ENCODE measurements around the gene PGP.

The PGP gene

DNA sequence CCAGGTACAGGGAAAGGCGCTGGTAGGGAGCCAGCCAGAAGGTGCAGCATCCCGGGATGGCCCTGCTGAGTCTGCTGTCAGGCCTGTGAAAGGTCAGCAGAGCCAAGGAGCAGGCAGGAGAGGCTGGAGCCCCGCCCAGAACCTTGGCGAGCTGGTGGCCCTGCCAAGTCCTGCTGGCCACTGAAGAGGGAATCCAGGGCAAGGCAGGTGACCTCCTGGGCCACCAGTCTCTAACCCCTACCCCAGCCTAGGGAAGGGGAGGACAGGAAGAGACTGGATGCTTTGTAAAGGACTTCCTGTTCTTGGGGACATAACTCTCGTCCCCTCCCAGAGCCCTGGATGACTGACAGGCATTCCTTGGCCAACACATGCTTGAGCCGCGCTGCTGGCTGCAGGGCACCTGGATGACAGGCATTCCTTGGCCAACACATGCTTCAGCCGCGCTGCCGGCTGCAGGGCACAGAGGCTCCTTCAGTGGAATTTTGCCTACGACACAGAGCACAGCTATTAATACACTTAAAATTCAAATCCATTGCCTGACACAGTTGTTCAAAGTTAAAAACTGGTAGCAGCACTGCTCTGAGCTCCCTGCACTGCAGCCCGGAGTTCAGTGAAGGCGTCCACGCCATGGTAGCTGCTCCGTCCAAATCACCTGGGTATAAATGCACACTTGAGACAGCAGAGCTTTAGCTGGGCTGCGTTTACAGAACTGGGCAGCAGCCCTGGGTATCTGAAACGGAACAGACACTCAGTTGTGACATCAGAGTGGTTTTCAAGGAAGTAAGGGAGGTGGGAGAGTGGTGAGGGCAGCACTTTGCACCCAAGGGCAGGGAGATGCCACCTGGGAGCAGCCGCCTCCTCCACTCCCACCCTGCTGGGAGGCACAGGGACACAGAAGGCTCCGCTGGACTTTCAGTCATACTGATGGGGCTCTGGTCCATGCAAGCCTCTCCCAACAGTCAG is 2.0 kb downstream of the PGP start:
- H3K4me1 Mint-ChIP-seq (ENCODE audit: low read depth) = peaks cover 18% of the 10 kb centered on the region
- no peaks in the 10 kb centered on the region for H3K27me3 Mint-ChIP-seq (ENCODE audit: low read depth)
- H3K27ac Mint-ChIP-seq = peak overlapping the region; percentile 31
- no peaks in the 10 kb centered on the region for H3K9me3 Mint-ChIP-seq
- H3K4me3 Mint-ChIP-seq = peak overlapping the region; percentile 78
- H3K36me3 Mint-ChIP-seq (ENCODE audit: low read depth) = peaks cover 4% of the 10 kb centered on the region

DNA sequence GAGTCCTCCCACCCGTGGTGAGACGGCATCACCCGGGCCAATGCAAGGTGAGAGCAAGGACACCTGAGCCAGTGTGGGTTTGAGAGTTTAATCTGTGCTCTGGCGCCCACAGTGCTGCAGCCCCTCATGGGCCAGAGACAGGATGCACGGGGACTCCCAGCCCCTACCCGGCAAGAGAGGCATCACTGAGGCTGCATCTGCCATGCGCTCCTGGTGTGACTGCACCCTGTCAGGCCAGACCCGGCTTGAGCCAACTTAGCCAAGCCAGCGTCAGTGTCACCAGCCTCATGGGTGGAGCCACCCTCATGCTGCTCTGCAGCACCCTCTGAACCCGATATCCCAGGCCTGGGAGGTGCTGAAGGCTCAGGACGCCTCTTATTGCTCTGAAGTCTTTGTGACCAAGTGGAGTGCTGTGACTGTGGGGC is 2.7 kb downstream of the PGP start:
- peaks cover 8% of the 10 kb centered on the region for H3K36me3 Mint-ChIP-seq (ENCODE audit: low read depth)
- peak overlapping the region; percentile 31 for H3K27ac Mint-ChIP-seq
- H3K4me3 Mint-ChIP-seq = peak overlapping the region; percentile 57
- H3K27me3 Mint-ChIP-seq (ENCODE audit: low read depth) = no peaks in the 10 kb centered on the region
- no peaks in the 10 kb centered on the region for H3K9me3 Mint-ChIP-seq
- peaks cover 22% of the 10 kb centered on the region for H3K4me1 Mint-ChIP-seq (ENCODE audit: low read depth)

DNA sequence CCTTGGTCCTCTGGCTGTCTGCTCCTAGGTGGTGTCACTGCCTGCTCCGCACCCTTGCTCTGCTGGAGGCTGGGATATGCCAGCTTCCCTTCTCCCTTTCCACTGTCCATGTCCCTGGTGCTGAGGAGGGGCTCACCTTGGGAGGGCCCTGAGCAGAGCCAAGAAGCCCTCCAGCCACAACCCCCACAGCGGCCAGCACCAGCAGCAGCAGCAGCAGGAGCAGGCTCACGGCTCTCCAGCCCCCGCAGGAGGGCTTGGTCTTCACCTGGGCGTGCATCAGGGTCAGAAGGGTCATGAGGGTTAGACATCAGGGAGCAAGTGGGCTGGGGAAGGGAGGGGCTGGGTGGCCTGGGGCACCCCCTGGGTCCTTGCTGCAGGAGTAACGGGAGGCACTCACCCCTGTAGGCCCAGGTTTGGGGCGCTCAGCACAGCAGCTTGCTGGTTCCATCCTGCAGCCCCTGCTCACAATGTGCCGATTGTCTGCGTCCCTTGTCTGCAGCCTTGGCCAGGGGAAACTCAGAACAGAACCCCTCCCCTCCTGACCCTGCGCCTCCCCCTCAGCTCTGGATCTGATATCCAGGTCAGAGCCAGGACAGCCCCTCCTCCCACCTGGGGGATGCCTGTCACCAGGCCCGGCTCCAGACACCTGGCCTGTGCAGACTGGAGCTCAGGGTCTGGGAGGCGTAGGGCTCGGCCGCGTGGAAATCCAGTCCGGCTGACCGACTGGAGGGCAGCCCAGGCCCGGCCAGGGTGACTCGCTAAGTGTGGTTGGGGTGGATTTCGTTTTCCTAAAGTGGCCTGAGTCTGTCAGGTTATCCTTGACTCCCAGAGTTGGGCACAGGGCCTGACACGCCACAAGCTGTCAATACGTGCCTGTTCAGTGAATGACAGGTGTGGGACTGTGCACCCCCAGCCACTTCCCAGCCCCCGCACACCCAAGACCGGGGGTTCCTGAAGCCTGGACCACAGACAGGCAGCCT is 4.0 kb downstream of the PGP start, which contains the start of gene BRICD5:
Gene BRICD5, minus strand, starts transcription at position 478 of the 980 bp plus-strand sequence. Its CDS starts 30 bp downstream, at position 448.
- no peak within 1 kb of the TSS for H3K4me3 Mint-ChIP-seq
- H3K27ac Mint-ChIP-seq = no peak within 1 kb of the TSS
- peaks cover 24% of the 10 kb centered on the region for H3K4me1 Mint-ChIP-seq (ENCODE audit: low read depth)
- H3K9me3 Mint-ChIP-seq = no peaks in the 10 kb centered on the region
- H3K27me3 Mint-ChIP-seq (ENCODE audit: low read depth) = no peaks in the 10 kb centered on the region
- H3K36me3 Mint-ChIP-seq (ENCODE audit: low read depth) = peaks cover 8% of the 10 kb centered on the region

DNA sequence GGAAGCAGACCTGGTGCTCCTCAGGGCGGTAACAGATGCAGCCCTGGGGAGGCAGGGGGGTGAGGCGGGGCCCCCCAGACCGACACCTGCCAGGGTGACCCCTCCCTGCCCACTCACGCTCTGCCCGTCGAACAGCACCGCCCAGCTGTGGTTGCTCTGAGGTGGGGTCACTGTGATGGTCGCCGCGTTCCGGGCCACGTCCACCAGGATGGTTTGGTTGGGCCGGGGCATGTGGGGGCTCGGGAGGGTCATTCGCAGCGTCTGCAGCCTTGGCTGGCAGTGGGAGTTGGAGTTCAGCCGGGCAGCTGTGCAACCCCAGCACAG is 4.7 kb downstream of the PGP start:
- H3K27ac Mint-ChIP-seq = no peak overlapping the region
- no peak overlapping the region for H3K4me3 Mint-ChIP-seq
- no peaks in the 10 kb centered on the region for H3K27me3 Mint-ChIP-seq (ENCODE audit: low read depth)
- H3K4me1 Mint-ChIP-seq (ENCODE audit: low read depth) = peaks cover 24% of the 10 kb centered on the region
- peaks cover 8% of the 10 kb centered on the region for H3K36me3 Mint-ChIP-seq (ENCODE audit: low read depth)
- H3K9me3 Mint-ChIP-seq = no peaks in the 10 kb centered on the region

DNA sequence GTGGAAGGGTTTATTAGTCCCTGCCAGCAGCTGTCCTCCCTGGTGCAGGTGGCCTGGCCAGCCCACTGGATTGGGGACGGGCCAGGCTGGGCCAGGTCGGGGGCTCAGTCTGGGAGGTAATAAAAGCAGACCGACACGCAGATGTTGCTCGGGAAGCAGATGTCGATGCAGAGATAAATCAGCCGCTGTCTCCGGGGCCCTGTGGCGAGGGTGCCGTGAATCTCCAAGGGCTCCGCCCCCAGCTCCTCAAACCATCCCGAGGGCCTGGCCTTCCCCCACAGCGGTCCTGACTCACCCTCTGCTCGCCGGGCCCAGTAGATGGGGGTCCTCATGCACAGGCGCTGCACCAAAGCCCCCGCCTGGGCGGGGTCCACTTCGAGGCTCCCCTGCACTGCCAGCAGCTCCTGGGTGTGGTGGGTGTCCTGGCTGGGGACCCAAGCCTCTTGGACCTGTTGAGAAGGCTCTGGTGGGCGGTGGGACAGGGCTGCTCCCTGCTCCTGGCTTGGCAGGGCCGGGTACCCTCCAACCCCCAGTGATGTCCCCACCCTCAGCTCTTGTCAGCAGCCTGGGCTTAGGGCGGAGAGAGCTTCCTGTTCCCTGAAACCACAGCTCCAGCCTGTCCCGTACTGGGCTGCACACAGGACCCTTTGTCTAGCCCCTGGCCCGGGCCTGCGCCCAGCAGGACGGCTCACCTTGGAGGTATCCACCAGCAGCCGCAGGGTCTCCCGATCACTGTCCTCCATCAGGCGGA is 5.2 kb downstream of the PGP start:
- Mint-ChIP-seq H3K4me3 (no peak overlapping the region), H3K27ac (no peak overlapping the region), H3K4me1 (ENCODE audit: low read depth) (peaks cover 27% of the 10 kb centered on the region), H3K36me3 (ENCODE audit: low read depth) (peaks cover 8% of the 10 kb centered on the region), H3K27me3 (ENCODE audit: low read depth) (no peaks in the 10 kb centered on the region), H3K9me3 (no peaks in the 10 kb centered on the region)

DNA sequence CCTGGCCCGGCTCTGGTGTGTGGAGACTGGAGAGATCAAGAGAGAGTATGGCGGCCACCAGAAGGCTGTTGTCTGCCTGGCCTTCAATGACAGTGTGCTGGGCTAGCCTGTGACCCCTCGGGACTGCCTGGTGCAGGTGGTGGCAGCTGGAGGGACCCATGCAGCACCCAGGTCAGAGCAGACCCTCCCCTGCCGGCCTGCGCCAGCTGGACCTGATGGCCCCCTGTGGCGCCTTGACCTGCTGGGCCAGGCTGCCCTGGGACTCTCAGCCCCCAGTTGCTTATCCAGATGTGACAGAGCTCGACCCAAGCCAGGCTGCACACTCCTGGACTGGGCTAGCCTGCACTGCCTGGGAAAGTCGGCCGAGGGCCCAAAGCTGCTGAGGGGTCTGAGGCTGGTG is 5.9 kb downstream of the PGP start:
- Mint-ChIP-seq H3K4me3 (no peak overlapping the region), H3K9me3 (no peaks in the 10 kb centered on the region), H3K4me1 (ENCODE audit: low read depth) (peaks cover 28% of the 10 kb centered on the region), H3K27ac (no peak overlapping the region), H3K36me3 (ENCODE audit: low read depth) (peaks cover 8% of the 10 kb centered on the region), H3K27me3 (ENCODE audit: low read depth) (no peaks in the 10 kb centered on the region)

DNA sequence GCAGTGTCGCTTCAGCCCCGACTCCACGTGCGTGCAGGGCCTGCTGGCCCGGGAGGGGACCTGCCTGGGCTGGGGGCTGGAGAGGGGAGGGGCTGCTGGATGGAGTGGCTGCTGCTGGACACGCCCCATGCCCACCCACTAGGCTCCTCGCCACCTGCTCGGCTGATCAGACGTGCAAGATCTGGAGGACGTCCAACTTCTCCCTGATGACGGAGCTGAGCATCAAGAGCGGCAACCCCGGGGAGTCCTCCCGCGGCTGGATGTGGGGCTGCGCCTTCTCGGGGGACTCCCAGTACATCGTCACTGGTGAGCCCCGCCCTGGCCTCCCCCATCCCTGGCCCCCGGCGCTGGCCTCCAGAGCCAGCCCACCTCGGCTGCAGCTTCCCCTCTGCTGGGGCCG is 6.3 kb downstream of the PGP start:
- H3K4me1 Mint-ChIP-seq (ENCODE audit: low read depth) = peaks cover 24% of the 10 kb centered on the region
- H3K27me3 Mint-ChIP-seq (ENCODE audit: low read depth) = no peaks in the 10 kb centered on the region

DNA sequence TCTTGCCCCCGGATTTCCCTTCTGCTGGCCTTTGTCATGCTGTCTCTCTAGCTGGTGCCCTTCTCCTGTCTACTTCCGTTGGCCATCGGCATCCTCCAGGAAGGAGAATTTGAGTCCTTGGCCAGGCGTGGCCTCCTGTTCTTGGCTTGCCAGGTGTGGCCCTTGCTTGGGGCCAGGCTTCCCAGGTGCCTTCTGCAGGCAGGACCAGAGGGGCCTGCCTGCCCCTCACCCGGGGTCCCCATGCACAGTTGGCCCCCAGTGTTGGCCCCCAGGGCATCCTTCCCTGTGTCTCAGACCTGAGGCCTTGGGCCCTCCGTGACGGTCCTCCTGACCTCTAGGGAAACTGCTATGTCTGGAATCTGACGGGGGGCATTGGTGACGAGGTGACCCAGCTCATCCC is 6.8 kb downstream of the PGP start:
- H3K4me1 Mint-ChIP-seq (ENCODE audit: low read depth) = peaks cover 22% of the 10 kb centered on the region
- H3K27ac Mint-ChIP-seq = peak overlapping the region; percentile 42
- no peaks in the 10 kb centered on the region for H3K9me3 Mint-ChIP-seq
- peaks cover 8% of the 10 kb centered on the region for H3K36me3 Mint-ChIP-seq (ENCODE audit: low read depth)
- H3K27me3 Mint-ChIP-seq (ENCODE audit: low read depth) = no peaks in the 10 kb centered on the region
- peak overlapping the region; percentile 74 for H3K4me3 Mint-ChIP-seq

More for the DNA sequence above, 6.3 kb downstream of the PGP start:
- no peak overlapping the region for H3K27ac Mint-ChIP-seq
- H3K4me3 Mint-ChIP-seq = no peak overlapping the region
- no peaks in the 10 kb centered on the region for H3K9me3 Mint-ChIP-seq
- H3K36me3 Mint-ChIP-seq (ENCODE audit: low read depth) = peaks cover 8% of the 10 kb centered on the region

DNA sequence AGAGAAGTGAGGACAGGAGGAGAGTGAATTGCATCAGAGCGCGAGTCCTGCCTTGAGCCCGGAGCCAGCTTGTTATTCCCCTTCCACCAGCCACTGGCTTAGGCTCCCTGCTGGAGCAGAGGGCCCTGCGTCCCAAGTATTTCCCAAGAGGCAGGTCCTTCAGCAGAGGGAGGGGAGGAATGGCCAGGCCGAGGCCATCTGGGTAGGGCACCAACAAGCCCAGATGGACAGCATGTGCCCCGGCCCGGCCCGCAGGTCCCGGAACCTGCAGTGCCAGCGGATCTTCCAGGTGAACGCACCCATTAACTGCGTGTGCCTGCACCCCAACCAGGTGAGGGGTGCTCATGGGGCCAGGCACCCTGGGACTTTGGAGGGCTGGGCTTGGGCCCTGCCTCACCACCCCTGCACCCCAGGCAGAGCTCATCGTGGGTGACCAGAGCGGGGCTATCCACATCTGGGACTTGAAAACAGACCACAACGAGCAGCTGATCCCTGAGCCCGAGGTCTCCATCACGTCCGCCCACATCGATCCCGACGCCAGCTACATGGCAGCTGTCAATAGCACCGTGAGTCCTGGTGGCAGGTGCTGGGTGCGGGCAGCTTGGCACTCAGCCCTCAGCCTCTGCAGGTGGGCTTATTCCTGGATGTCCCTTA is 7.7 kb downstream of the PGP start:
- Mint-ChIP-seq H3K4me1 (ENCODE audit: low read depth) (peaks cover 15% of the 10 kb centered on the region), H3K9me3 (no peaks in the 10 kb centered on the region), H3K27ac (peak overlapping the region; percentile 42), H3K4me3 (peak overlapping the region; percentile 83), H3K36me3 (ENCODE audit: low read depth) (peaks cover 10% of the 10 kb centered on the region), H3K27me3 (ENCODE audit: low read depth) (peaks cover 4% of the 10 kb centered on the region)

DNA sequence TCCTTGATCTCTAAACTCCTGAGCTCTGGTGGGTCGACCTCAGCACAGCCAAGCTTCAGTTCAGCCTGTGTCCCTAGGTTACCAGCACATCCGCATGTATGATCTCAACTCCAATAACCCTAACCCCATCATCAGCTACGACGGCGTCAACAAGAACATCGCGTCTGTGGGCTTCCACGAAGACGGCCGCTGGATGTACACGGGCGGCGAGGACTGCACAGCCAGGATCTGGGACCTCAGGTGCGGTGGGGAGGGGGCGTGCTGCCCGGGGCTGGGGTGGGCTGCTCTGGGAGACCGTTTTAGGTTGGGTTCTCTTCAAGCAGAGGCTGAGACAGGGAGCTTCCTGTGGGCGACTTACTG is 8.2 kb downstream of the PGP start:
- H3K36me3 Mint-ChIP-seq (ENCODE audit: low read depth) = peaks cover 10% of the 10 kb centered on the region
- H3K4me1 Mint-ChIP-seq (ENCODE audit: low read depth) = peaks cover 13% of the 10 kb centered on the region
- H3K27ac Mint-ChIP-seq = peak overlapping the region; percentile 76
- peak overlapping the region; percentile 83 for H3K4me3 Mint-ChIP-seq
- H3K27me3 Mint-ChIP-seq (ENCODE audit: low read depth) = peaks cover 4% of the 10 kb centered on the region
- no peaks in the 10 kb centered on the region for H3K9me3 Mint-ChIP-seq

DNA sequence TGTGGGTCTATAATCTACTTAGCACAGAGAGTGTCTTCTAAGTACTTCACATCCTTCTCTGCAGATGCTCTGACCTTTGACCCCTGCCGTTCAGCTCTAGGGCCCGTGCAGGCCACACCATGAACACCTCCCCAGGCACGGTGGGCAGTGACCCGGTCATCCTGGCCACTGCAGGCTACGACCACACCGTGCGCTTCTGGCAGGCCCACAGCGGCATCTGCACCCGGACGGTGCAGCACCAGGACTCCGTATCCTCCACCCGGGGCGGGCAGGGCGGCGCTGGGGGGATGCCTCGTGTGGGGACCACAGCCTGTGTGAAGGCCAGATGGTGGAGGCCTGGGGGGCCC is 8.7 kb downstream of the PGP start:
- H3K9me3 Mint-ChIP-seq = no peaks in the 10 kb centered on the region
- peak overlapping the region; percentile 62 for H3K27ac Mint-ChIP-seq
- peaks cover 13% of the 10 kb centered on the region for H3K4me1 Mint-ChIP-seq (ENCODE audit: low read depth)
- H3K36me3 Mint-ChIP-seq (ENCODE audit: low read depth) = peaks cover 10% of the 10 kb centered on the region
- peaks cover 4% of the 10 kb centered on the region for H3K27me3 Mint-ChIP-seq (ENCODE audit: low read depth)
- H3K4me3 Mint-ChIP-seq = peak overlapping the region; percentile 83

DNA sequence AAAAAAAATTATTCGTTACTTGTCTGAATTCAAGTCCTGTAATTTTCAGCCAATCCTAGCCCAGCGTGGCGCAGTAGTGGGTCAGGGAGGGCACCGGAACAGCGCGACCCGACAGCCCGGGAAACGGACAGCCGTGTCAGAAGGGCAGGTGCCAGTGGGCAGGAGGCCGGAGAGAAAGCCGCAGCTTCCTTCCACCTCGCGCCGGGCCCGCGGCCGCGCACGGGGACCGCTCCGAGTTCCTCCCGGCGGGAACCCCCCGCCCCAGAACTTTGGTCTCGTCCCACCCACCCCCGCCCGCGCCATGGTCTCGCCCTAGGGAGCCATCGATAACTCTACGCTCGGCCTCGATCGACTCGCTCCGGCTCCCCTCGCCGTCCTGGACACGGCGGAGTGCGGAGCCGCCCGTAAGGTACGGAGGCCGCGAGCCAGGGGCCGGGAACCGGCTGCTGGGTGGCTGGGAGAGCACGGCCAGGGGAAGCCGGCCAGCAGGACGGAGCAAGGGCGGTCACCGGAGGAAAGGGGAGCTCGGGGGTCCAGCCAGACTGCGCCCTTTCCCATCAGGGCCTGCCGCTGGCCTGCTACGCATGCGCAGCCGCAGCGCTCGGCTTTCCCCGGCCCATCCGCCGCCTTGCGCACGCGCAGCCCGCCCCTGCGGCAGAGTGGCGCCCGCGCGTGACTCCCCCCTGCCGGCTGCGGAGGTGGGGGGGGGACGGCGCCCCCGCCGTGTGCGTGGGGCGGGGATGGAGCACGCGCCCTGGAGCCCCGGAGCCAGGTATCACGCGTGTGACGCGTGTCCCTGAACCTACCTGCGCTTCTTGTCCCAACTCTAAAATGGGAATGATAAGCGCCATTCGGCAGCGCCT is 9.3 kb downstream of the PGP start, which contains the start of gene MLST8:
Gene MLST8, plus strand, starts transcription at position 351 of the 863 bp plus-strand sequence. CDS start 632 bp downstream, outside the sequence.
- peaks cover 9% of the 10 kb centered on the region for H3K27me3 Mint-ChIP-seq (ENCODE audit: low read depth)
- peaks cover 10% of the 10 kb centered on the region for H3K36me3 Mint-ChIP-seq (ENCODE audit: low read depth)
- H3K9me3 Mint-ChIP-seq = no peaks in the 10 kb centered on the region
- H3K27ac Mint-ChIP-seq = peak within 1 kb of the TSS; percentile 80
- H3K4me1 Mint-ChIP-seq (ENCODE audit: low read depth) = peaks cover 13% of the 10 kb centered on the region
- H3K4me3 Mint-ChIP-seq = peak within 1 kb of the TSS; percentile 83
